ENCODE results near the gene AMBP. TPM values are rescaled to one million over a fixed set of nuclear protein-coding genes. Genes with fewer than 3 reads are reported as not detected.

The AMBP gene
- total RNA-seq, 2 donors from 2014 or later = 53.4 to 307 TPM

- ATAC-seq = no peak
- peak in 1 of 4 donors; percentile 2 for DNase-seq
- TF ChIP-seq CTCF (IDR thresholded peaks at IDR 0.05) (no peak), POLR2A (IDR thresholded peaks at IDR 0.05) (no peak)
- WGBS, 2 donors = 79 to 83% methylated on average over 6 to 7 of the region's 7 CpGs
- Histone ChIP-seq H3K4me1 (no peaks in the 10 kb centered on the region), H3K9me3 (no peaks in the 10 kb centered on the region), H3K4me3 (no peak overlapping the region), H3K27me3 (no peaks in the 10 kb centered on the region), H3K27ac (no peak overlapping the region), H3K36me3 (replicated peaks in 1 of 2; ENCODE audit: insufficient read depth in 1 of 2, low read depth in 2 of 2) (peaks cover 0 to 5% of the 10 kb centered on the region in 2 donors)
- intact Hi-C loops (cut with DNase I) = no loop called here
Measured at GRCh38 chr9:114051706-114052105, 26.4 kb downstream of the AMBP start.

- no peak for ATAC-seq
- intact Hi-C loops (cut with DNase I) = no loop called here
- Histone ChIP-seq H3K36me3 (replicated peaks in 1 of 2; ENCODE audit: insufficient read depth in 1 of 2, low read depth in 2 of 2) (peaks cover 0 to 5% of the 10 kb centered on the region in 2 donors), H3K9me3 (no peaks in the 10 kb centered on the region), H3K4me1 (no peaks in the 10 kb centered on the region), H3K27me3 (no peaks in the 10 kb centered on the region), H3K4me3 (no peak overlapping the region), H3K27ac (no peak overlapping the region)
- WGBS, 2 donors = 95 to 96% methylated on average over 12 to 15 of the region's 15 CpGs
- DNase-seq = peak in 1 of 4 donors; percentile 8
- TF ChIP-seq POLR2A (IDR thresholded peaks at IDR 0.05) (no peak), CTCF (IDR thresholded peaks at IDR 0.05) (no peak)
Measured at GRCh38 chr9:114051281-114051680, 26.8 kb downstream of the AMBP start.

- intact Hi-C loops (cut with DNase I) = no loop called here
- TF ChIP-seq POLR2A (IDR thresholded peaks at IDR 0.05) (no peak), CTCF (IDR thresholded peaks at IDR 0.05) (no peak)
- Histone ChIP-seq H3K36me3 (replicated peaks in 1 of 2; ENCODE audit: insufficient read depth in 1 of 2, low read depth in 2 of 2) (peaks cover 0 to 5% of the 10 kb centered on the region in 2 donors), H3K4me1 (no peaks in the 10 kb centered on the region), H3K9me3 (no peaks in the 10 kb centered on the region), H3K4me3 (no peak overlapping the region), H3K27ac (no peak overlapping the region), H3K27me3 (no peaks in the 10 kb centered on the region)
- WGBS, 2 donors = 90 to 94% methylated on average over 6 of the region's 6 CpGs
- no peak for ATAC-seq
- peak in 1 of 4 donors; percentile 2 for DNase-seq
Measured at GRCh38 chr9:114050646-114051045, 27.5 kb downstream of the AMBP start.

- Histone ChIP-seq H3K27ac (no peak overlapping the region), H3K4me1 (no peaks in the 10 kb centered on the region), H3K36me3 (replicated peaks in 1 of 2; ENCODE audit: insufficient read depth in 1 of 2, low read depth in 2 of 2) (peaks cover 0 to 5% of the 10 kb centered on the region in 2 donors), H3K9me3 (no peaks in the 10 kb centered on the region), H3K4me3 (no peak overlapping the region), H3K27me3 (no peaks in the 10 kb centered on the region)
- DNase-seq (peak in 1 of 4 donors; percentile 3), ATAC-seq (no peak)
- intact Hi-C loops (cut with DNase I) = no loop called here
- 83 to 87% methylated on average over 11 of the region's 11 CpGs for WGBS, 2 donors
- no peak for TF ChIP-seq CTCF (IDR thresholded peaks at IDR 0.05)
- no peak for TF ChIP-seq POLR2A (IDR thresholded peaks at IDR 0.05)
Measured at GRCh38 chr9:114050226-114050568, 27.9 kb downstream of the AMBP start.

- TF ChIP-seq POLR2A (IDR thresholded peaks at IDR 0.05) (no peak), CTCF (IDR thresholded peaks at IDR 0.05) (no peak)
- no peaks in the 10 kb centered on the region for H3K4me1 ChIP-seq
- peaks cover 0 to 5% of the 10 kb centered on the region in 2 donors for H3K36me3 ChIP-seq (replicated peaks in 1 of 2; ENCODE audit: insufficient read depth in 1 of 2, low read depth in 2 of 2)
- intact Hi-C loops (cut with DNase I) = no loop called here
- no peaks in the 10 kb centered on the region for H3K27me3 ChIP-seq
- H3K27ac ChIP-seq = no peak overlapping the region
- no peak for ATAC-seq
- no peak overlapping the region for H3K4me3 ChIP-seq
- no peaks in the 10 kb centered on the region for H3K9me3 ChIP-seq
- 93 to 95% methylated on average over 33 to 39 of the region's 40 CpGs for WGBS, 2 donors
- DNase-seq = peak in 1 of 4 donors; percentile 1
Measured at GRCh38 chr9:114049441-114050225, 28.5 kb downstream of the AMBP start.
